ENCODE data around the gene THUMPD1.
"Not testable (repeated sequence)": the region's sequence is repeated elsewhere in the genome, so short reads cannot be mapped to it uniquely, and the experiment has no call there.

Gene THUMPD1

GRCh38 chr16:20747030-20747816, 5.6 kb upstream of the THUMPD1 start:
- DNase-seq = no peak

- DNase-seq = no peak
These were observed 4.8 kb upstream of the THUMPD1 start for GRCh38 chr16:20746461-20746860.

DNA sequence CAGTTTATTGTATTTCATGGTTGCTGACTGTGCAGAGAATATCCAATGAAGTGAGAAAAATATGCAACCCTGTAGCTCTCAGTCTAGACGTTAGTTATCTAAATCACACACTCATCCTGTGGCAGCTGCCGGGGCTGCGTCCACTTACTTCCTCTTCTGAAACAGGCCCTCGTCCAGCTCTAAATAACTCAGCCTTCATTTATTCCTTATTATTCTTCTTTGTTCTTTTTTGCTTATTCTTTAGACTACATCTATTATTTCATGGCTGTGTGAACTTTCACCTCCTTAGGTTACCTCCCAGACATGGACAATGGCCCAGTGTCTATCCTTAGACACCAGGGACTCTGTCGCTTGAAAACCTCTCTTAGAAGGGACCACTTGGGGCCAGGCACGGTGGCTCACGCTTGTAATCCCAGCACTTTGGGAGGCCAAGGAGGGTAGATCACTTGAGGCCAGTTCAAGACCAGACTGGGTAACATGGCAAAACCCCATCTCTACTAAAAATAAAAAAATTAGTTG, 3.4 kb upstream of the THUMPD1 start:
- no peak for DNase-seq

DNA sequence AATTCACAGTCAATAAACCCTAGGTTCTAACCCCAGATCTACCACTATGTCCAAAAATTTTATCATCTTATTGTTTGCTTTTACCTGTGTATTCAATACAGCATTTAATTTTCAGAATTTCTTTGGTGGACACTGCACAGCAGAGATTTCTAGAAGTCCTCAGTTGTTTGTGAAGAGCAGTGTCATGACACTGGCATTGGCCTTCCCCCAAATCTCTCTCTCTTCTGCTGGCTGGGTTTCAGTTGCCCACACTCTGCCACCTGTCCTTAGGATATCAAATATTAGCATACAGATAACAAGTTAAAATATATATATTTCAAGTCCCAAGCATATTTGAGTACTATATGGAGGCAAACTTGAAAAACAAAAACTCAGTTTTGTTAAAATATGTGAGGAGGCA, 2.0 kb upstream of the THUMPD1 start:
- DNase-seq = no peak

- DNase-seq = peak; percentile 62
These were observed 607 bp downstream of the THUMPD1 start for GRCh38 chr16:20740901-20741521.

- no peak for DNase-seq
These were observed 1.4 kb downstream of the THUMPD1 start for GRCh38 chr16:20740007-20740883.

DNA sequence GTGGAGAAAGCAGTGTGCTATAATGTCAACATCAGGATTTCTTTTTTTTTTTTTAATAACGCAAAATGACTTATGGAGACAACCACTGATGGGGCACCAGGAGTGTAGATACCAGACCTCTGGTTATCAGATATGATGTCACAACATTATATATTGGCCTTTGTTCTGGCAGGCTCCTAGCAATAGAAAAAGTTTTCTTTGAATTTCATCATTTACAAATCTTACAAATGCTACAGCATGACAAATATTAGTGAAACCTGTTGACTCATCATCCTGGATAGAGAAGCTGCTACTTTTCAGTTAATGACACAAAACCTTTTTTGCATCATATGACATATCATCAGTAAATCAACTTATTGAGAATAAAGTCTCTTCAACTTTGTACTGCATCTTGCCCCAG, 6.1 kb downstream of the THUMPD1 start:
- DNase-seq = no peak

GRCh38 chr16:20734782-20735181, 6.8 kb downstream of the THUMPD1 start:
- no peak for DNase-seq

GRCh38 chr16:20734056-20734455, 7.6 kb downstream of the THUMPD1 start:
- no peak for DNase-seq

DNA sequence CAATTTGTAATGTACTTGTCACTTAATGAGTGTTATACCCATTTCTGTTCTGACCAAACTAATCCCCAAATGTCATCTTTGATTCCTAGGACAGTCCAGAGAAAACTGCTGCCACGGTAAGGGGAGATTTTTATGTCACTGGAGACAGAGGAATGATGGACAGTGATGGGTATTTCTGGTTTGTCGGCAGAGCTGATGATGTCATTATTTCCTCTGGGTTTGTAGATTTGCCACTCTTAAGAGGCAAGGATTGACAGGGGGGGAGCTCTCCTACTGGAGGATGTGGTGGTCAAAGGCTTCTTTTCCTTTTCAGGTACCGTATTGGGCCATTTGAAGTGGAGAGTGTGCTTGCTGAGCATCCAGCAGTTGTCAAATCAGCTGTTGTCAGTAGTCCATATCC, 12.5 kb downstream of the THUMPD1 start:
- DNase-seq = no peak

DNA sequence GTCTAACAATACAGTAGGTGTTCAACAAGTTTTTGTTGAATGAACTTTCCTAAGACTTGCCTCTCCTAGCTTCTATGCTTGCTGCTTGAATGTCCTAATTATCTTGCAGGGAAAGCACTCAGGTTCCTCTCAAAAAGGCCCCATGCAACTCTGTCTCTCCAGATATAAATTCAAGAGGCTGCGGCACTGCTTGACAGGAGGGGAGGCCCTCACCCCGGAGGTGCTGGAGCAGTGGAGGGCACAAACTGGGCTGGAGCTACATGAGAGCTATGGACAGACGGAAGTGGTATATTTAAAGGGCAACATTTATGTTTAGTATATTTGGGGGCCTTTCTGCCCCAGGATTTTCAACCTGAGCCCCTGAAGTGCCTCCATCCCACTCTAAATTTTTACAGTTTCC, 14.4 kb downstream of the THUMPD1 start:
- peak; percentile 73 for DNase-seq

- peak; percentile 79 for DNase-seq
These were observed 15.0 kb downstream of the THUMPD1 start for GRCh38 chr16:20726661-20727060.

DNA sequence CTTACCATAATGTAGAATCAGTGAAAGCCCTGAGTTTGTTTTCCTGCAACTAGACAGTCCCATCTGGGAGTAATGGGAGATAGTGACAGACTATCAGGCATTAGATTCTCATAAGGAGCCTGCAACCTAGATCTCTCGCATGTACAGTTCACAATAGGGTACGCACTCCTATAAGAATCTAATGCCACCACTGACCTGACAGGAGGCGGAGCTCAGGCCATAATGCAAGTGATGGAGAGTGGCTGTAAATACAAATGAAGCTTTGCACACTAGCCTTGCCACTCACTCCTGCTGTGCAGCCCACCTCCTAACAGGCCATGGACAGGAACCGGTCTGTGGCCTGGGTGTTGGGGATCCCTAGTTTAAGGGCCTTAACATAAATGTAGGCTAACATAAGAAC, 21.4 kb downstream of the THUMPD1 start:
- DNase-seq = no peak

DNA sequence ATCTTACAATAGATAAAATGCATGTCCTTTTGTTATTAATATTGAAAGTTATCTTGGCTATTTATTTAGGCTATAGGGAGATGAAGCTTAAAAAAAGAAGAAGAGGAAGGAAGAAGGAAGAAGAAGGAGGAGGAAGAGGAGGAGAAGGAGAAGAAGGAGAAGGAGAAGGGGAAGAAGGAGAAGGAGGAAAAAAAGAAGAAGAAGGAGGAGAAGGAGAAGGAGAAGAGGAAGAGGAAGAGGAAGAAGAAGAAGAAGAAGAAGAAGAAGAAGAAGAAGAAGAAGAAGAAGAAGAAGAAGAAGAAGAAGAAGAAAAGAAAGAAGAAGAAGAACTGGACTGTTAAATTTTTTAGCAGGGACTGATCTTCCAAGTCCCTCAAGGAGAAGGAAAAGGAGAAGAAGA, 23.9 kb downstream of the THUMPD1 start:
- DNase-seq = not testable (repeated sequence)

GRCh38 chr16:20711277-20711911, 30.2 kb downstream of the THUMPD1 start:
- no peak for DNase-seq

GRCh38 chr16:20708129-20708528, 33.5 kb downstream of the THUMPD1 start:
- not testable (repeated sequence) for DNase-seq

GRCh38 chr16:20707461-20707860, 34.2 kb downstream of the THUMPD1 start:
- no peak for DNase-seq

- DNase-seq = not testable (repeated sequence)
These were observed 35.6 kb downstream of the THUMPD1 start for GRCh38 chr16:20705972-20706371.

- DNase-seq = no peak
These were observed 37.3 kb downstream of the THUMPD1 start for GRCh38 chr16:20704281-20704680.

DNA sequence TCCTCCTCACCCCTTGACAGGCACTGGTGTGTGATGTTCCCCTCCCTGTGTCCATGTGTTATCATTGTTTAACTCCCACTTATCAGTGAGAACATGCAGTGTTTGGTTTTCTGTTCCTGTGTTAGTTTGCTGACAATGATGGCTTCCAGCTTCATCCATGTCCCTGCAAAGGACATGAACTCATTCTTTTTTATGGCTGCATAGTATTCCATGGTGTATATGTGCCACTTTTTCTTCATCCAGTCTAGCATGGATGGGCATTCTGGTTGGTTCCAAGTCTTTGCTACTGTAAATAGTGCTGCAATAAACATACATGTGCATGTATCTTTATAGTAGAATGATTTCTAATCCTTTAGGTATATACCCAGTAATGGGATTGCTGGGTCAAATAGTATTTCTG, 39.9 kb downstream of the THUMPD1 start:
- not testable (repeated sequence) for DNase-seq

GRCh38 chr16:20696618-20697017, 45.0 kb downstream of the THUMPD1 start:
- no peak for DNase-seq

DNA sequence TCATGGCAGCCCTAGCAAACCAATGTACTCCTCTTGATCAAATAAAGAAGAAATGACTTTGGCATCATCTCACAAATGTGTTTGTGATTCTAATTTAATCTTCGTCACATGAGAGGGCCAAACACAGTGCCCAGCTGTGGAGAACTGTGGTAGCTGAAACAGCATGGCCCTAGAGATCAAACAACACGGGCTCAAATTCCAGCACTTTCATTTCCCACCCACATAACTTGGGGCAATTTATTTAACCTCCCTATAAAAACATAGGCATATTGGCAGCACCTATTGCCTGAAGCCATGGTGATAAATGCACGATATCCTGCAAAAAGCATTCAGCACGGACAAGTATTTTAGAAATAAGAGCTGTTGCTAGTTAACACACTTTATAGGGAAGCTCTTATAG, 46.6 kb downstream of the THUMPD1 start:
- DNase-seq = no peak

DNA sequence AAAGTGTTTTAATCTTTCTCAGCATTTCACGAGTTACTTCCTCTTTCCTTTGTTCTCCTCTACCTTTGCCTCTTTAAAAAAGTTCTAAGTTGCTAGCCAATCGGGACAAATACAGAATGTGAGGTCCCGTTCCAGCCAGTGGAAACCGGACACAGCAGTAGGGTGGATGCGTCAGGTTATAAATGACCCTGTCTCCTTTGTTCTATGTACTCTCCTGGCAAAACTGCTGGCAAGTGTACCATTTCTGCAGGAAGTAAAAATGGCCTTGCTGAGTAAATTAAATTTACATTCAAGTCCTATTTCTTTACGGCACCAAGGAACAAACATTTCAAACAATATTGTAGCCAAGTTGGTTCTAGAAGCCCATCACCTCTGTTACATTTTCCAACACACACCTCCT, 47.5 kb downstream of the THUMPD1 start:
- not testable (repeated sequence) for DNase-seq
